ENCODE data around the gene TRAF3IP1. TPM values are rescaled to one million over a fixed set of nuclear protein-coding genes. Genes with fewer than 3 reads are reported as not detected.

Gene TRAF3IP1
- total RNA-seq, 1 experiment from 2014 or later: 8.2 TPM

GRCh38 chr2:238338710-238339394, 18.5 kb downstream of the TRAF3IP1 start:
- intact Hi-C loops (cut with micrococcal nuclease): no loop called here
- ChIA-PET CTCF (no interaction called here), POLR2A (ENCODE audit: unreplicated experiment) (no interaction called here)
- TF ChIP-seq CTCF (conservative IDR thresholded peaks at IDR 0.05; ENCODE audit: low read depth, low read length): no peak
- TF ChIP-seq EZH2 (IDR thresholded peaks at IDR 0.05; ENCODE audit: low read length, unreplicated experiment): no peak
- TF ChIP-seq EZH2phosphoT487 (IDR thresholded peaks at IDR 0.05; ENCODE audit: borderline replicate concordance, low read length): no peak
- Histone ChIP-seq H3K36me3 (ENCODE audit: low read depth, low read length) (no peaks in the 10 kb centered on the region; the same call in 1 of the 2 replicates), H3K9me3 (ENCODE audit: low read length) (no peaks in the 10 kb centered on the region), H3K9me2 (replicated peaks; ENCODE audit: low read length) (no peaks in the 10 kb centered on the region), H3K4me1 (ENCODE audit: insufficient read depth, low read length) (no peaks in the 10 kb centered on the region), H2AFZ (ENCODE audit: low read length) (no peak overlapping the region), H4K20me1 (ENCODE audit: low read length) (no peaks in the 10 kb centered on the region), H3K4me3 (ENCODE audit: low read length) (no peak overlapping the region), H3K9ac (ENCODE audit: low read length) (no peak overlapping the region), H3K27ac (ENCODE audit: low read length) (no peak overlapping the region), H3K79me2 (ENCODE audit: low read length) (no peaks in the 10 kb centered on the region), H3F3A (ENCODE audit: low read length, unreplicated experiment) (no peaks in the 10 kb centered on the region), H3K4me2 (ENCODE audit: low read length) (no peak overlapping the region), H3K27me3 (ENCODE audit: low read length) (no peaks in the 10 kb centered on the region)
- no TSS peak for BruUV-seq (replicated peaks)
- DNase-seq: no peak
- no peak for ATAC-seq

GRCh38 chr2:238339395-238339780, 19.1 kb downstream of the TRAF3IP1 start:
- Histone ChIP-seq H4K20me1 (ENCODE audit: low read length) (no peaks in the 10 kb centered on the region), H3K9ac (ENCODE audit: low read length) (no peak overlapping the region), H3K79me2 (ENCODE audit: low read length) (no peaks in the 10 kb centered on the region), H3K9me2 (replicated peaks; ENCODE audit: low read length) (no peaks in the 10 kb centered on the region), H3K9me3 (ENCODE audit: low read length) (no peaks in the 10 kb centered on the region), H3F3A (ENCODE audit: low read length, unreplicated experiment) (no peaks in the 10 kb centered on the region), H3K27ac (ENCODE audit: low read length) (no peak overlapping the region), H3K4me1 (ENCODE audit: insufficient read depth, low read length) (no peaks in the 10 kb centered on the region), H2AFZ (ENCODE audit: low read length) (no peak overlapping the region), H3K4me2 (ENCODE audit: low read length) (no peak overlapping the region), H3K36me3 (ENCODE audit: low read depth, low read length) (no peaks in the 10 kb centered on the region; the same call in 1 of the 2 replicates), H3K4me3 (ENCODE audit: low read length) (no peak overlapping the region), H3K27me3 (ENCODE audit: low read length) (no peaks in the 10 kb centered on the region)
- no TSS peak for BruUV-seq (replicated peaks)
- ChIA-PET POLR2A (ENCODE audit: unreplicated experiment) (no interaction called here), CTCF (no interaction called here)
- TF ChIP-seq EZH2phosphoT487 (IDR thresholded peaks at IDR 0.05; ENCODE audit: borderline replicate concordance, low read length): no peak
- TF ChIP-seq EZH2 (IDR thresholded peaks at IDR 0.05; ENCODE audit: low read length, unreplicated experiment): no peak
- TF ChIP-seq CTCF (conservative IDR thresholded peaks at IDR 0.05; ENCODE audit: low read depth, low read length): no peak
- peak; percentile 8 for DNase-seq
- no peak for ATAC-seq
- intact Hi-C loops (cut with micrococcal nuclease): no loop called here

GRCh38 chr2:238339814-238340213, 19.5 kb downstream of the TRAF3IP1 start:
- CTCF ChIA-PET: no interaction called here
- Histone ChIP-seq H3K36me3 (ENCODE audit: low read depth, low read length) (no peaks in the 10 kb centered on the region; the same call in 1 of the 2 replicates), H3K27me3 (ENCODE audit: low read length) (no peaks in the 10 kb centered on the region), H3F3A (ENCODE audit: low read length, unreplicated experiment) (no peaks in the 10 kb centered on the region), H3K9me3 (ENCODE audit: low read length) (no peaks in the 10 kb centered on the region), H4K20me1 (ENCODE audit: low read length) (no peaks in the 10 kb centered on the region), H3K4me1 (ENCODE audit: insufficient read depth, low read length) (no peaks in the 10 kb centered on the region), H3K27ac (ENCODE audit: low read length) (no peak overlapping the region), H3K79me2 (ENCODE audit: low read length) (no peaks in the 10 kb centered on the region), H3K9me2 (replicated peaks; ENCODE audit: low read length) (no peaks in the 10 kb centered on the region), H3K4me3 (ENCODE audit: low read length) (no peak overlapping the region), H3K4me2 (ENCODE audit: low read length) (no peak overlapping the region), H2AFZ (ENCODE audit: low read length) (no peak overlapping the region), H3K9ac (ENCODE audit: low read length) (no peak overlapping the region)
- TF ChIP-seq CTCF (conservative IDR thresholded peaks at IDR 0.05; ENCODE audit: low read depth, low read length) (peak; percentile 44), EZH2 (IDR thresholded peaks at IDR 0.05; ENCODE audit: low read length, unreplicated experiment) (no peak)
- BruUV-seq (replicated peaks): no TSS peak
- ATAC-seq (peak; percentile 62), DNase-seq (peak; percentile 6)
- POLR2A ChIA-PET (ENCODE audit: unreplicated experiment): no interaction called here
- intact Hi-C loops (cut with micrococcal nuclease): no loop called here
